CD4-positive, alpha-beta T cell treated with Interleukin-10 for 1 hour (primary cell): ENCODE data around the gene SEC24D.
"Not testable (repeated sequence)": the region's sequence is repeated elsewhere in the genome, so short reads cannot be mapped to it uniquely, and the experiment has no call there.

Experiments
- DNase-seq: peaks from one replicate; pipeline ENCODE4 v3.0.0-alpha.2; 2020

Gene SEC24D

DNA sequence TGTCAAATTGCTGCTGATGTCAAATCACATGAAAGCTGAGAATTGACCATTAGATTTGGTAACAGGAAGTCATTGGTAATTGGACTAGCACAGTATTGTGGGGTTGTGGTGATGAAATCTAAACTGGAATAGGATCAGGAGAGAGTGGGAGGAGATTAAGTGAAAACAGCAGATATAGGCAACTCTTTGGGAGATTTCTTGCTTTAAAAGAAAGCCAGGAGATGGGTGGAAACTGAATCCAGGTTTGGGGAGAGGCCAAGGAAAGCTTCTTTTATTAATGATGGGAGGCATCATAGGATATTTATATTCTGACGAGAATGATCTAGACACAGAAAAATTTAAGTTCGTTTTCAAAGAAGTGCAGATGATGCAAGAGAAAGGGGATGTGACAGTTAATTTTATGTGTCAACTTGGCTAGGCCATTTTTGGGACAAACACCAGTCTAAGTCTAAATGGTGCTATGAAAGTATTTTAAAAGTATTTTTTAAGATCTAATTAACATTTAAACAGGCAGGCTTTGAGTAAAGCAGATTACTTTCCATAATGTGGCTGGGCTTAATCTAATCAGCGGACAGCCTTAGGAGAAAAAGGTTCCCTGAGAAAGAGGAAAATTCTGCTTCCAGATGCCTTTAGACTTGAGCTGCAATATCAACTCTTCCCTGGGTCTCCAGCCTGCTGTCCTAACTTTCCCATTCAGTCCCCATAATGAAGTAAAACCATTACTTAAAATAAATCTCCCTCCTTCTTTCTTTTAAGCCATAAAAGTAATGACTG is 24.7 kb downstream of the SEC24D start:
- no peak for DNase-seq

GRCh38 chr4:118807659-118808058 is 28.3 kb downstream of the SEC24D start:
- no peak for DNase-seq

GRCh38 chr4:118803253-118803652 is 32.7 kb downstream of the SEC24D start:
- DNase-seq, result no peak

DNA sequence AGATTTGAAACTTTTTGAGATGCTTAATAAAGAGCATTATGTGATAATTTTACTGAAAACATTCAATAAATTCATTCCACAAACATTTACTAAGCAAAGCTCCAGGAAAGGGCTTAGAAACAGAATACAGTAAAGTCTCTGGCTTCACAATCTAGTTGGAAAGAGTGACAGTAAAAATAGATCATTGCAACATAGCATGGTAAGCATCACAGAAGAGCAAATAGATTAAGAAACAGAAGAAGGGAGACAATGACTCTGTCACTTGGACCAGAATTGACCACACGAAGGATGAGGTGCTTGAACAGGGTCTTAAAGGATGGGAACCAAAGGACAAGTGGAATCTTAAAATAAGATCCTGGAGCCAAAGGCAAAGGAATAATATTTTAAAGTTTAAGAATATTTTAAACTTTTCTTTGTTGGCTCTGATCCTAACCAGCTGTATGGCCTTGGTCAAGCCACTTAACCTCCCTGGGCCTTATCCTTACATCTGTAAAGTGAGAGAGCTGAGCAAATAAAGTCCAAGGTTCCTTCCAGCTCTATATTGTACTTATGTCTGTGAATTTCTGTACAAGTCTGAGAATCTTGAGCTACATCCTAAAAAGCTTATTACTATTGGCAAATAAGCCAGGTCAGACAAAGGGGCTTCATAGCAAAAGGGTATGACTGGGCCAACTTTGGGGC is 33.9 kb downstream of the SEC24D start:
- no peak for DNase-seq

DNA sequence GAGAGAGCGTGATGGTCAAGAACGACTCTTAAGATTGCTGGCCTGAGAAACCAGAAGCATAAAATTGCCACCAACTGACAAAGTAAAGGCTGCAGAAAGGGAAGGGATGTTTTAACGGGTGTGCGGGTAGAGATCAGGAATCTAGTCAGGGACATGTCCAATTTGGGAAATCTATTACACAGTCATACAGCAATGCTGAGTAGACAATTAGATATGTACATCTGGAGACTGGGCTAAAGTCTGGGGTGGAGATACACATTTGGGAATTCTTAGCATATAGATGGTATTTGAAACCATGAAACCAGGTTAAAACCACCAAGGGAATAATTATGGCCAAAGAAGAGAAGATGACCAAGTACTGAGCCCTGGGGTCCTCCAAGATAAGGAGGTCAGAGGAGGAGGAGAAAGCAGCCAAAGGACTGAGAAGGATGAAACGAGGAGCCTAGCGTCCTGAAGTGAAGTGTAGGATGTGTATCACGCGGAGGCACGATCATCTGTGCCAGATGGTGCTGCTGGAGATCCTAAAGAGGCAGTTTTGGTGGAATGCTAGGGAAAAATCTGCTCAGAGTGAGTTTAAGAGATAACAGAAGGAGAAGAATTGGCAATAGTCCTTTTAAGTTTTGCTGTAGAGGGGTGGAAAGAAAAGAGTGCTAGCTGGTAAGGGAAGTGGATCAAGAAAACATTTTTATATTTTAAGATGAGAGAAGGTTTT is 36.5 kb downstream of the SEC24D start:
- no peak for DNase-seq

DNA sequence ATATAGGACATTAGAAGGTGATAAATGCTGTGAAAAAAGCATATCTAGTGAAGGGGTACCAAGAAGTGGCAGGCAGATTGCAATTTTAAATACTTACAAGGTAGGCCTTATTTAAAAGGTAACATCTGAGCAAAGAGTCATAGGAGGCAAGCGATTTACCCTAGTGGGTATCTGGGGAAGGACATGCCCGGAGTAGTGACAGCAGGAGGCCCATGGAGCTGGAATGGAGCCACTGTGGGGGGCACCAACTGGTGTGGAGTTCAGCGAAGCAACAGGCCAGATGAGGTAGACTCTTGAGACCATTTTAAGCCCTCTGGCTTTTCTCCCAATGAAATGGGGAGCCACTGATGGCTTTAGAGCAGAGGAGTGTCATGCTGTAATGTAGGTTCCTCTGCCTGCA is 37.3 kb downstream of the SEC24D start:
- DNase-seq, result no peak

GRCh38 chr4:118797558-118798142 is 38.3 kb downstream of the SEC24D start:
- DNase-seq, result no peak

DNA sequence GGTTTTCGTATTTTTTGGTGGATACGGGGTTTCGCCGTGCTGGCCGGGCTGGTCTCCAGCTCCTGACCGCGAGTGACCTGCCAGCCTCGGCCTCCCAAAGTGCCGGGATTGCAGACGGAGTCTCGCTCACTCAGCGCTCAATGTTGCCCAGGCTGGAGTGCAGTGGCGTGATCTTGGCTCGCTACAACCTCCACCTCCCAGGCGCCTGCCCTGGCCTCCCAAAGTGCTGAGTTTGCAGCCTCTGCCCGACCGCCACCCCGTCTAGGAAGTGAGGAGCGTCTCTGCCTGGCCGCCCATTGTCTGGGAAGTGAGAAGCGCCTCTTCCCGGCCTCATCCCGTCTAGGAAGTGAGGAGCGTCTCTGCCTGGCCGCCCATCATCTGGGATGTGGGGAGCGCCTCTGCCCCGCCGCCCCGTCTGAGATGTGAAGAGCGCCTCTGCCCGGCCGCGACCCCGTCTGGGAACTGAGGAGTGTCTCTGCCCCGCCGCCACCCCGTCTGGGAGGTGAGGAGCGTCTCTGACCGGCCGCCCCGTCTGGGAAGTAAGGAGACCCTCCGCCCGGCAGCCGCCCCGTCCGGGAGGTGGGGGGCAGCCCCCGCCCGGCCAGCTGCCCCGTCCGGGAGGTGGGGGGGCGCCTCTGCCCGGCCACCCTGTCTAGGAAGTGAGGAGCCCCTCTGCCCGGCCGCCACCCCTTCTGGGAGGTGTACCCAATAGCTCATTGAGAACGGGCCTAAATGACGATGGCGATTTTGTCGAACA is 44.1 kb downstream of the SEC24D start:
- DNase-seq, result not testable (repeated sequence)

DNA sequence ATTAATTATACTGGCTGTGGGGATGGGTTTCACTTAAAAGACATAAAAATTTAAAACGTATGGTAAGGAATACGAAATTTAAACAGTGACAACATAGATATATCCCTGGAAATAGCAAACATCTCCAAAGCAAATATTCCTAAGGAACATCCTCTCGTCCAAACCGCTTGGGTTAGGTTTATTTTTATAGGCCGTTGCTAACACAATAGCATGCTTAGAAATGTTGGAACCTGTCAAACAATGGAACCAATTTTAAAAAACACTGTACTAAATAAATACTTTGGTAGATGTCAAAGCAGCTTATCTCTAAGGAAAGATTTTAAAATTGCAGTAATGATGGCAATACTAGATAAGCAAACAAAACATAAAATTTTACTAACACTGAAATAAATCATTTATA is 45.4 kb downstream of the SEC24D start:
- no peak for DNase-seq

- DNase-seq, result no peak
Observed at GRCh38 chr4:118788911-118789310, 47.0 kb downstream of the SEC24D start.

GRCh38 chr4:118787844-118788380 is 48.0 kb downstream of the SEC24D start:
- no peak for DNase-seq

GRCh38 chr4:118784776-118785175 is 51.1 kb downstream of the SEC24D start:
- no peak for DNase-seq

GRCh38 chr4:118783887-118784286 is 52.0 kb downstream of the SEC24D start:
- DNase-seq, result no peak

GRCh38 chr4:118782886-118783285 is 53.0 kb downstream of the SEC24D start:
- DNase-seq, result not testable (repeated sequence)

DNA sequence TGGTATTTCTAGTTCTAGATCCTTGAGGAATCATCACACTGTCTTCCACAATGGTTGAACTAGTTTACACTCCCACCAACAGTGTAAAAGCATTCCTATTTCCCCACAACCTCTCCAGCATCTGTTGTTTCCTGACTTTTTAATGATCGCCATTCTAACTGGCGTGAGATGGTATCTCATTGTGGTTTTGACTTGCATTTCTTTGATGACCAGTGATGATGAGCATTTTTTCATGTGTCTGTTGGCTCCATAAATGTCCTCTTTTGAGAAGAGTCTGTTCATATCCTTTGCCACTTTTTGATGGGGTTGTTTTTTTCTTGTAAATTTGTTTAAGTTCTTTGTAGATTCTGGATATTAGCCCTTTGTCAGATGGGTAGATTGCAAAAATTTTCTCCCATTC is 58.3 kb downstream of the SEC24D start:
- DNase-seq, result not testable (repeated sequence)

- not testable (repeated sequence) for DNase-seq
Observed at GRCh38 chr4:118776955-118777640, 58.8 kb downstream of the SEC24D start.

- DNase-seq, result no peak
Observed at GRCh38 chr4:118776157-118776954, 59.6 kb downstream of the SEC24D start.

DNA sequence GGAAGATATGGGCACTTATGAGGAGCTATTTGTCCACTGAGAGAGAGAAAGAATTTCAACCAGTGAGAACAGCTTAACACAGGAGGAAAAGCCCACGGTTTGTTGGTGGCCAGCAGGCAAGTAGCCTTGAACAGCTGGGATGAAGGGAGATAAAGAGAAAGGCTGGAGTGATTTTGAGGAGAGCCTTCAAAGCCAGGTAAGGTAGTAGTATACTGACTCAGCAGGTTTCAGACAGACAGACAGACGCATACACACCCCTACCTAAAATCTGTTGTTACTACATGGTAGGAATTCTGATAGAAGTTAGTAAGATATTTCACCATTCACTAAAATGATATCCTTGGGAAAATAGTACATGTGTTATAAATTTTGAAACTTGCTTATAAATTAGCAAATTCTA is 60.5 kb downstream of the SEC24D start:
- no peak for DNase-seq

DNA sequence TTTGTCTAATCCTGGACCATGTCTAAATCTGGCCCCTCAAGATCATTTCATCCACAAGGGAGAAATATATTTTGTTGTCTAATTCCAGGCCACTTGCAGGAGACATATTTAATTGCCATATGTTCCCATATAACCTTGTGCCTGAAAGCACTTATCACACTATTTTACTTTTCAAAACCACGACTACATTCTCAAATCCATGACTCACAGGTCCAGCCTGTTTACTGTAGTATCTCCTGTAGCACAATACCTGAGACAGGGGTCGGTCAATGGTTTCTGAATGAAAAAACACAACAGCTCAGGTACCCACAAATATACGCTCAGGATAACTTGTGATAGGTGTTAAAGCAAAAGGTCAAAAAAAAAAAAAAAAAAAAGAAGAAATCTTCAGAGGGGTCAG is 60.9 kb downstream of the SEC24D start:
- DNase-seq, result no peak

GRCh38 chr4:118774321-118774720 is 61.6 kb downstream of the SEC24D start:
- no peak for DNase-seq

DNA sequence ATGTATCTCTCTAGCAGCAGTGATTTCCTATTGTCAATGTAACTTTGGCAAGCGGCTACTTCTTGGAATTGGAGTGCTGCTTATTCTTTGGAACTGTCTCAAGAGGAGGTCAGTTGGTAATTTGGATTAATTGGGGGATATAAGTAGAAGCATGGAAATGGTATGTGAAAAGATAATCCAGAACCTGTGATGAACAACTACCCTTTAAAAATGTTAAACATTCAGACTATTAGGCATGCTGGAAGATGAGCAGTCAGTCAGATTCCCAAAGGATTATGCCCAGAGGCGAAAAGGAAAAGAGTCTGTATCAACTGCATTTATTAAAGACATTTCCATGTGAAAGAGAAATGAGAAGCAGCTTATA is 62.5 kb downstream of the SEC24D start:
- no peak for DNase-seq
